ENCODE data around the gene INAVA. TPM values are rescaled to one million over a fixed set of nuclear protein-coding genes. Genes with fewer than 3 reads are reported as not detected.

The INAVA gene
- total and polyA plus RNA-seq, 2 donors (not counting 1 experiment from before 2014, with no cell fraction given): 0.02 TPM; not detected in 1

DNA sequence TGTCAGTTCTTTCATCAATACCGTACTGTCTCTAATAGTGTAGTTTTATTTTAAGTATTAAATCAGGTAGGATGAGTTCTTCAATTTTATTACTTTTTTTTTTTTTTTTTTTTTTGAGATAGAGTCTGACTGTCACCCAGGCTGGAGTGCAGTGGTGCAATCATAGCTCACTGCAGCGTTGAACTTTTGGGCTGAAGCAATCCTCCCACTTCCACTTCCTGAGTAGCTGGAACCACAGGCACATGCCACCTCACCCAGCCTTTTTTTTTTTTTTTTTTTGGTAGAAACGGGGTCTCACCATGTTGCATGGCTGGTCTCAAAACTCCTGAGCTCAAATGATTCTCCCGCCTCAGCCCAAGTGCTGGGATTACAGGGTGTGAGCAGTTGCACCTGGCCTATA, 44.3 kb downstream of the INAVA start:
- H2AFZ ChIP-seq (ENCODE audit: low read length): no peak overlapping the region
- no peak for TF ChIP-seq EZH2 (IDR thresholded peaks at IDR 0.05; ENCODE audit: low read length, missing control alignments)
- TF ChIP-seq, protein P1, sequence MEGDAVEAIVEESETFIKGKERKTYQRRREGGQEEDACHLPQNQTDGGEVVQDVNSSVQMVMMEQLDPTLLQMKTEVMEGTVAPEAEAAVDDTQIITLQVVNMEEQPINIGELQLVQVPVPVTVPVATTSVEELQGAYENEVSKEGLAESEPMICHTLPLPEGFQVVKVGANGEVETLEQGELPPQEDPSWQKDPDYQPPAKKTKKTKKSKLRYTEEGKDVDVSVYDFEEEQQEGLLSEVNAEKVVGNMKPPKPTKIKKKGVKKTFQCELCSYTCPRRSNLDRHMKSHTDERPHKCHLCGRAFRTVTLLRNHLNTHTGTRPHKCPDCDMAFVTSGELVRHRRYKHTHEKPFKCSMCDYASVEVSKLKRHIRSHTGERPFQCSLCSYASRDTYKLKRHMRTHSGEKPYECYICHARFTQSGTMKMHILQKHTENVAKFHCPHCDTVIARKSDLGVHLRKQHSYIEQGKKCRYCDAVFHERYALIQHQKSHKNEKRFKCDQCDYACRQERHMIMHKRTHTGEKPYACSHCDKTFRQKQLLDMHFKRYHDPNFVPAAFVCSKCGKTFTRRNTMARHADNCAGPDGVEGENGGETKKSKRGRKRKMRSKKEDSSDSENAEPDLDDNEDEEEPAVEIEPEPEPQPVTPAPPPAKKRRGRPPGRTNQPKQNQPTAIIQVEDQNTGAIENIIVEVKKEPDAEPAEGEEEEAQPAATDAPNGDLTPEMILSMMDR (conservative IDR thresholded peaks at IDR 0.05 in 1 of 2, IDR thresholded peaks at IDR 0.05 in 1 of 2; ENCODE audit: low read depth in 1 of 2, low read length in 2 of 2): no peak
- H4K20me1 ChIP-seq (ENCODE audit: control insufficient read depth, extremely low read depth, insufficient read depth, low read length): no peaks in the 10 kb centered on the region
- no peaks in the 10 kb centered on the region for H3K36me3 ChIP-seq (ENCODE audit: control insufficient read depth, insufficient read depth, low read length)
- H3K4me1 ChIP-seq (ENCODE audit: control insufficient read depth, extremely low read depth, insufficient read depth, low read length): no peaks in the 10 kb centered on the region
- H3K27me3 ChIP-seq (ENCODE audit: control insufficient read depth, insufficient read depth, low read length): peaks cover 4% of the 10 kb centered on the region
- DNase-seq (ENCODE audit: low read depth in 2 of 2): no peak
- no peaks in the 10 kb centered on the region for H3K9me3 ChIP-seq (ENCODE audit: control insufficient read depth, insufficient read depth, low read depth, low read length)
- no peak overlapping the region for H3K4me3 ChIP-seq (replicated peaks in 1 of 4; ENCODE audit: control extremely low read depth in 1 of 4, insufficient read depth in 1 of 4, low read depth in 3 of 4, low read length in 4 of 4)
- no peaks in the 10 kb centered on the region for H3K79me2 ChIP-seq (ENCODE audit: control insufficient read depth, insufficient read depth, low read length)
- H3K4me2 ChIP-seq (ENCODE audit: extremely low read depth, insufficient read depth, low read length): no peak overlapping the region
- no peak overlapping the region for H3K27ac ChIP-seq (ENCODE audit: insufficient read depth, low read length)
- no peak overlapping the region for H3K9ac ChIP-seq (ENCODE audit: insufficient read depth, low read length)

DNA sequence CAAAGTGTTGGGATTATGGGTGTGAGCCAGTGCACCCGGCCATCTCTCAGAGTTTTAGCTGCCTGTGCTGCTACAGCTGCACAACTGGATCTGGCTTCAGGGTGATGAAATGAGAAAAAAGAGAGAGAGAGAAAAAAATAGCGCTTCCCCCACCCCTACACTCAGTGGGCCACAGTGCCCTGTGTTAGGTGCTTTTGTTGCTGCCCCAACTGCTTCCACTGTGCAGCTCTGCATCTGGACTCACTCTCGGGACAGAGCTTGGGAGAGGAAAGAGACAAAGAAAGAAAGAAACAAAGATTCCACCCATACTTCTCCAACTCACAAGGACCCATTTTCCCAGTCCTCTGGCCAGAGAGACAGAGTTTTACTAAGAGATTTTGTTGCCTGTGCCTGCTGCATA, 50.4 kb downstream of the INAVA start:
- H2AFZ ChIP-seq (ENCODE audit: low read length): no peak overlapping the region
- TF ChIP-seq EZH2 (IDR thresholded peaks at IDR 0.05; ENCODE audit: low read length, missing control alignments): no peak
- TF ChIP-seq, protein P1 (conservative IDR thresholded peaks at IDR 0.05 in 1 of 2, IDR thresholded peaks at IDR 0.05 in 1 of 2; ENCODE audit: low read depth in 1 of 2, low read length in 2 of 2): no peak
- H3K27ac ChIP-seq (ENCODE audit: insufficient read depth, low read length): no peak overlapping the region
- no peaks in the 10 kb centered on the region for H3K36me3 ChIP-seq (ENCODE audit: control insufficient read depth, insufficient read depth, low read length)
- no peaks in the 10 kb centered on the region for H3K9me3 ChIP-seq (ENCODE audit: control insufficient read depth, insufficient read depth, low read depth, low read length)
- no peak for DNase-seq (ENCODE audit: low read depth in 2 of 2)
- H3K79me2 ChIP-seq (ENCODE audit: control insufficient read depth, insufficient read depth, low read length): no peaks in the 10 kb centered on the region
- no peaks in the 10 kb centered on the region for H4K20me1 ChIP-seq (ENCODE audit: control insufficient read depth, extremely low read depth, insufficient read depth, low read length)
- no peak overlapping the region for H3K4me3 ChIP-seq (replicated peaks in 1 of 4; ENCODE audit: control extremely low read depth in 1 of 4, insufficient read depth in 1 of 4, low read depth in 3 of 4, low read length in 4 of 4)
- H3K4me1 ChIP-seq (ENCODE audit: control insufficient read depth, extremely low read depth, insufficient read depth, low read length): no peaks in the 10 kb centered on the region
- H3K9ac ChIP-seq (ENCODE audit: insufficient read depth, low read length): no peak overlapping the region
- H3K27me3 ChIP-seq (ENCODE audit: control insufficient read depth, insufficient read depth, low read length): no peaks in the 10 kb centered on the region
- no peak overlapping the region for H3K4me2 ChIP-seq (ENCODE audit: extremely low read depth, insufficient read depth, low read length)

GRCh38 chr1:200947059-200947566, 52.4 kb downstream of the INAVA start:
- Histone ChIP-seq H3K9me3 (ENCODE audit: control insufficient read depth, insufficient read depth, low read depth, low read length) (no peaks in the 10 kb centered on the region), H3K27ac (ENCODE audit: insufficient read depth, low read length) (no peak overlapping the region), H3K4me2 (ENCODE audit: extremely low read depth, insufficient read depth, low read length) (no peak overlapping the region), H4K20me1 (ENCODE audit: control insufficient read depth, extremely low read depth, insufficient read depth, low read length) (no peaks in the 10 kb centered on the region), H3K79me2 (ENCODE audit: control insufficient read depth, insufficient read depth, low read length) (no peaks in the 10 kb centered on the region), H3K36me3 (ENCODE audit: control insufficient read depth, insufficient read depth, low read length) (no peaks in the 10 kb centered on the region), H3K27me3 (ENCODE audit: control insufficient read depth, insufficient read depth, low read length) (no peaks in the 10 kb centered on the region), H3K9ac (ENCODE audit: insufficient read depth, low read length) (no peak overlapping the region), H2AFZ (ENCODE audit: low read length) (no peak overlapping the region), H3K4me3 (replicated peaks in 1 of 4; ENCODE audit: control extremely low read depth in 1 of 4, insufficient read depth in 1 of 4, low read depth in 3 of 4, low read length in 4 of 4) (no peak overlapping the region), H3K4me1 (ENCODE audit: control insufficient read depth, extremely low read depth, insufficient read depth, low read length) (no peaks in the 10 kb centered on the region)
- DNase-seq (ENCODE audit: low read depth in 2 of 2): no peak
- TF ChIP-seq, protein P1 (conservative IDR thresholded peaks at IDR 0.05 in 1 of 2, IDR thresholded peaks at IDR 0.05 in 1 of 2; ENCODE audit: low read depth in 1 of 2, low read length in 2 of 2): no peak
- no peak for TF ChIP-seq EZH2 (IDR thresholded peaks at IDR 0.05; ENCODE audit: low read length, missing control alignments)
